Stimulated activated memory B cell treated with anti-CD40 and anti-IgM and Interleukin-4, amounts not matched to agents 10 μg/mL and 1 μg/mL and 100 μg/mL, for 72 hours (primary cell): ENCODE results near the gene TLCD1.

Source experiments
- ATAC-seq: fragments of 150-1000 bp; cut with Tn5 transposase; 2 replicates; pipeline ENCODE4 v1.10.0; 2021
- H3K27ac Mint-ChIP-seq: one replicate; pipeline ENCODE4 v1.8.0; 2022; ENCODE audit warnings: mild to moderate bottlenecking, mixed read lengths
- H3K27me3 Mint-ChIP-seq: one replicate; pipeline ENCODE4 v1.8.0; 2022; ENCODE audit warnings: mixed read lengths
- H3K36me3 Mint-ChIP-seq: one replicate; pipeline ENCODE4 v1.8.0; 2022; ENCODE audit warnings: mixed read lengths
- H3K4me1 Mint-ChIP-seq: one replicate; pipeline ENCODE4 v1.8.0; 2022; ENCODE audit warnings: mixed read lengths
- H3K4me3 Mint-ChIP-seq: one replicate; pipeline ENCODE4 v1.8.0; 2022; ENCODE audit warnings: mild to moderate bottlenecking, moderate library complexity, mixed read lengths
- H3K9me3 Mint-ChIP-seq: one replicate; pipeline ENCODE4 v1.8.0; 2022; ENCODE audit warnings: mixed read lengths

Gene TLCD1

DNA sequence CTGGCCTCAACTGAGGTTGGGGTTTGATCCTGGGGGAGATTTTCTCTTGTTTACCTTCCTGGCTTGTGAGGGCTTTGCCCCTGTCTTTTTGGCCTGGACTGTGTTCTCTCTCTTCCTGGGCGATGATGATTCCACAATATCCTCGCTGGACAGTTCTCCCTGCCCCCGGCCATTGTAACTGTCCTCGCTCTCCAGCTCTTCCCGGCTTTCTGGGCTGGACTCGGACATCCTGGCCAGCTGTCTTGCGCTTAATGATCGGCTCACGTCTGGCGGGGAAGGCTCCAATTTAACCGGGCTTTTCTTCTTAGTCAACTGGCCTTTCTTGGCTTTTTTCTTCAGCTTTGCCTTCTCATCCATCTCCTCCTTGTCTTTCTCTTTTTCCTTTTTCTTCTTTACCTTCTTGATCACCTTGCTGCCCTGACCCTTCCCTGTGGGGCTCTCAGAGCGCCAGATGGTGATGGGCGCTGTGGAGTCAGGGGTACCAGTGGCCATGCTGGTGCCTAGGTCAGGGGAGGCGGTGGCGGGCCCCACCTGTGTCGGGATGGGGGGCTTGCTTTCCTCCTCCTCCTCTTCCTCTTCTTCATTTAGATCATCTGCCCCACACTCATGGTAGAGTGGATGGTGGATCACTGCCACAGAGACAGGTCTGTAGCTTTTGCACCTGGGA lies 22.3 kb downstream of the TLCD1 start:
- ATAC-seq, result no peak
- peaks cover 8% of the 10 kb centered on the region for H3K4me1 Mint-ChIP-seq
- H3K27me3 Mint-ChIP-seq, result no peaks in the 10 kb centered on the region
- H3K27ac Mint-ChIP-seq, result peak overlapping the region; percentile 12
- peaks cover 54% of the 10 kb centered on the region for H3K36me3 Mint-ChIP-seq
- no peak overlapping the region for H3K4me3 Mint-ChIP-seq
- no peaks in the 10 kb centered on the region for H3K9me3 Mint-ChIP-seq

GRCh38 chr17:28702752-28703150 lies 23.3 kb downstream of the TLCD1 start:
- Mint-ChIP-seq H3K4me3 (no peak overlapping the region), H3K27ac (no peak overlapping the region)

GRCh38 chr17:28702026-28702751 lies 23.8 kb downstream of the TLCD1 start:
- no peaks in the 10 kb centered on the region for H3K9me3 Mint-ChIP-seq
- H3K4me1 Mint-ChIP-seq, result peaks cover 8% of the 10 kb centered on the region
- H3K4me3 Mint-ChIP-seq, result no peak overlapping the region
- H3K36me3 Mint-ChIP-seq, result peaks cover 66% of the 10 kb centered on the region
- no peak for ATAC-seq
- no peak overlapping the region for H3K27ac Mint-ChIP-seq
- H3K27me3 Mint-ChIP-seq, result no peaks in the 10 kb centered on the region

More at GRCh38 chr17:28702752-28703150, 23.3 kb downstream of the TLCD1 start:
- no peaks in the 10 kb centered on the region for H3K9me3 Mint-ChIP-seq
- no peaks in the 10 kb centered on the region for H3K27me3 Mint-ChIP-seq
- H3K4me1 Mint-ChIP-seq, result peaks cover 8% of the 10 kb centered on the region
- no peak for ATAC-seq
- peaks cover 61% of the 10 kb centered on the region for H3K36me3 Mint-ChIP-seq

DNA sequence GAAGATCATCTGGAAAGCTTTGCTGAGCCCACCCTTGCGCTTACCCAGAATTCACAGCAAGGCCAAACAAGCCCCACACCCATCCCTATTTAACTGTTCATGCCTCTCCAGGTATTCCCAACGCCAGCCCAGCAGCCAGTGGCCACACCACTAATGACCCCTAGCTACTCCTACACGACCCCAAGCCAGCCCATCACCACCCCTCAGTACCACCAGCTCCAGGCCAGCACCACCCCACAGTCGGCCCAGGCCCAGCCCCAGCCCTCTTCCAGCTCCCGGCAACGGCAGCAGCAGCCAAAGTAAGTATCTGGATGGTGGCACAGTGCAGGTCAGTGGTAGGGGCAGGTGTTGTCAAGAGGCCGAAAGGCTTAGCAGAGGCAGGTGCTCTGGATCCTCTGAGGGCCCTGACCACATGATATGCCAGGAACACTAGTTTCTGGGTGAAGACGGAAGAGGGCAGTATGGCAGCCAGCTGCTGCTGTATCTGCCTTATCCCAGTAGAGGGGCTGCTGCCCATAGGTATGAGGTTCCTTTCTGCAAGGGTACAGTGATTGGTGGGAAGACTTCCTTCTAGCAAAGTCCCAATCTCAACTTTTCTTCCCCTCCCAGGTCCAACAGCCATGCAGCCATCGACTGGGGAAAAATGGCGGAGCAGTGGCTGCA lies 25.1 kb downstream of the TLCD1 start:
- Mint-ChIP-seq H3K9me3 (no peaks in the 10 kb centered on the region), H3K4me3 (no peak overlapping the region), H3K36me3 (peaks cover 76% of the 10 kb centered on the region), H3K27me3 (no peaks in the 10 kb centered on the region), H3K4me1 (peaks cover 8% of the 10 kb centered on the region), H3K27ac (no peak overlapping the region)
- no peak for ATAC-seq

DNA sequence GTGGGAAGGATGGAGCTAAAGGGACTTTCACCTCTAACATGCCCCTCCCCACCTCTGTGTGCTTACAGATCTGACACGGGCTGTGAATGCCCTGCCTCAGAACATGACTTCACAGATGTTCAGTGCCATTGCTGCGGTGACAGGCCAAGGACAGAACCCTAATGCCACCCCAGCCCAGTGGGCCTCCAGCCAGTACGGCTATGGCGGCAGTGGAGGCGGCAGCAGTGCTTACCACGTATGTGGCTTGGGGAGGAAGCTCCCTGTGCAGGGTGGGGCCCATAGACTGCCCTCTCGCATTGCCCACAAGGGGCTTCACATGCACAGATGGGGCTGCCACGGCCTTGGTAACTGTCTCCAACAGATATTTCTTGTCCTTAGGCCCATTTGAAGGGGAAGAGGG lies 25.8 kb downstream of the TLCD1 start:
- Mint-ChIP-seq H3K4me1 (peaks cover 4% of the 10 kb centered on the region), H3K27me3 (no peaks in the 10 kb centered on the region), H3K27ac (no peak overlapping the region), H3K36me3 (peaks cover 73% of the 10 kb centered on the region), H3K9me3 (no peaks in the 10 kb centered on the region), H3K4me3 (no peak overlapping the region)
- ATAC-seq, result no peak

DNA sequence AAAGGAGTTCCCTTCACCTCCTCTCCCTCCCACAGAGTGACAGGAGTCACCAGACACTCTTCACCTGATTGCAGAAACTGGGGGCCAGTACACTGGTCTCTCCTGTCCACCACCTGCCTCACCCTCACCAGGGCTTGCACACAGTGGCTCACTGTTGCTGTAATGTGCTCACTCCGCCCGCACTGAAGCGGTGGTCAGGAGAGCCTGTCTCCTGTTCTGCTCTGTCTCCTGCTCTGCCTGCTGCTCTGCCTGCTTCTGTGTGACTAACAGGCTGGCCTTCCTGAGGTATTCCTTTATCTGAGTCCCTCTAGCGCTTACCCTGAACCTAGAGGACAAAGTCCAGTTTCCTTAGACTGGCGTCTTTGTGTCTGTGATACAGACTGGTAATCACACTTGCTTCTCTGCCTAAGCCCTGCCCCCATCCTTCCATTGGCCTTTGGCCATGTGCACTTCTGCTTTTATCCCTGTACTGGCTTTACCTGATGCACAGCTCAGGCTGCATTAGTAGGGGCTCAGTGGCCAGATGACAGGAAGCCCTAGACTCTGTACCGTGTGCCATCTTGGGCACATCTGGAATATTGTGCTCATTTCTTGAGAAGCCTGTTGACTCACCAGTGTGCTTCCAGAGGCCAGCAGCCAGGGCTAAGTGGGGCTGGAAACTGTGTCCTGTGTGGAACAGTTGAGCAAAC lies 27.6 kb downstream of the TLCD1 start:
- Mint-ChIP-seq H3K36me3 (peaks cover 79% of the 10 kb centered on the region), H3K4me3 (no peak overlapping the region), H3K4me1 (no peaks in the 10 kb centered on the region), H3K27ac (no peak overlapping the region), H3K27me3 (no peaks in the 10 kb centered on the region), H3K9me3 (no peaks in the 10 kb centered on the region)
- no peak for ATAC-seq

GRCh38 chr17:28693869-28694268 lies 32.2 kb downstream of the TLCD1 start:
- ATAC-seq, result no peak
- Mint-ChIP-seq H3K4me1 (no peaks in the 10 kb centered on the region), H3K4me3 (no peak overlapping the region), H3K27me3 (no peaks in the 10 kb centered on the region), H3K27ac (no peak overlapping the region), H3K36me3 (peaks cover 72% of the 10 kb centered on the region), H3K9me3 (no peaks in the 10 kb centered on the region)

DNA sequence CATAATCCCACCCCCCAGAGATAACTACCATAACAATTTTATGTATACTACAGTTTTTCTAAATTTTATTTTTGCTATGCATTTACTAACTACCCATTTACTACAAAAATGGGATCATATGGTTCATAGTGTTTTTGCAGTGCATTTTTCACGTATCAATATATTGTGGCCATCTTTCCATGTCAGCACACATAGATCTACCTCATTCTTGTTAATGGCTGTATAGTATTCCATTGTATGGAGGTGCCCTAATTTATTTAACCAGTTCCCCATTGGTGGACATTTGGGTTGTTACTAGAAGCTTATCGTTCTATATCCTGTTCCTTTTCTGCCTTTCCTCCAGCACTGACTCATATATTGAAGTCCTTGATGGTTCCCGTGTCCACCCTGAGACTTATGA lies 37.0 kb downstream of the TLCD1 start:
- Mint-ChIP-seq H3K27me3 (no peaks in the 10 kb centered on the region), H3K36me3 (peaks cover 72% of the 10 kb centered on the region), H3K9me3 (no peaks in the 10 kb centered on the region), H3K27ac (no peak overlapping the region), H3K4me3 (no peak overlapping the region), H3K4me1 (no peaks in the 10 kb centered on the region)
- ATAC-seq, result no peak

DNA sequence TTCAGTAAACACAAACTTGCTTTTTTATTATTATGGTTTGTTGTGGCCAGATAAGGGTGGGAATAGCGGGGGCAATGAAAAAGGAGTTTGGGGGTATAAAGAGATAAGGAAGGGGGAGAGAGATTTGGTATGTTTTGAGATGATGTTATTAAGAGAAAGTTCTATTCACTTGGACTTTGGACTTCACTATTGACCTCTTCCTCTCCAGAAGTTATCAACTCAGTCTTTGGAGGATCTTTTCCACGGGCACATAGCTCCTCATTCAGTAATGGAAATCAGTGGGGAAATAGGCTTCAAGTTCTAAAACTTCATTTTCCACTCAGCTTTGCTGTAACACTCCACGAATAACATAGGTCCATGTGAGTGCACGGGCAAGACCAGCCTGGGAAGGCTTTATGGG lies 37.6 kb downstream of the TLCD1 start:
- Mint-ChIP-seq H3K36me3 (peaks cover 71% of the 10 kb centered on the region), H3K4me3 (no peak overlapping the region), H3K4me1 (no peaks in the 10 kb centered on the region), H3K9me3 (no peaks in the 10 kb centered on the region), H3K27ac (no peak overlapping the region), H3K27me3 (no peaks in the 10 kb centered on the region)
- no peak for ATAC-seq

- ATAC-seq, result no peak
- Mint-ChIP-seq H3K9me3 (no peaks in the 10 kb centered on the region), H3K27ac (no peak overlapping the region), H3K4me3 (no peak overlapping the region), H3K4me1 (no peaks in the 10 kb centered on the region), H3K36me3 (peaks cover 88% of the 10 kb centered on the region), H3K27me3 (no peaks in the 10 kb centered on the region)
Observed at GRCh38 chr17:28686296-28686695, 39.7 kb downstream of the TLCD1 start.

DNA sequence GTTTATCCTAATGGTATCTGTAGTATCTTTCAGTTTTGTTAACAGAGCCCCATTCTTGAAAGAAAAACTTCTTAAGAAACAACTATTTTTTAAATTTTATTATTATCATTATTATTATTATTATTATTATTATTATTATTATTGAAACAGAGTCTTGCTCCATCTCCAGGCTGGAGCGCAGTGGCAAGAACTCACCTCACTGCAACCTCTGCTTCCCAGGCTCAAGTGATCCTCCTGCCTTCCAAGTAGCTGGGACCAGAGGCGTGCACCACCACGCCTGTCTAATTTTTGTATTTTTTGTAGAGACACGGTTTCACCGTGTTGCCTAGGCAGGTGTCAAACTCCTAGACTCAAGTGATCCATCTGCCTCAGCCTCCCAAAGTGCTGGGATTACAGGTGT lies 40.7 kb downstream of the TLCD1 start:
- Mint-ChIP-seq H3K9me3 (no peaks in the 10 kb centered on the region), H3K27me3 (no peaks in the 10 kb centered on the region), H3K4me1 (no peaks in the 10 kb centered on the region), H3K4me3 (no peak overlapping the region), H3K36me3 (peaks cover 85% of the 10 kb centered on the region), H3K27ac (no peak overlapping the region)
- no peak for ATAC-seq

DNA sequence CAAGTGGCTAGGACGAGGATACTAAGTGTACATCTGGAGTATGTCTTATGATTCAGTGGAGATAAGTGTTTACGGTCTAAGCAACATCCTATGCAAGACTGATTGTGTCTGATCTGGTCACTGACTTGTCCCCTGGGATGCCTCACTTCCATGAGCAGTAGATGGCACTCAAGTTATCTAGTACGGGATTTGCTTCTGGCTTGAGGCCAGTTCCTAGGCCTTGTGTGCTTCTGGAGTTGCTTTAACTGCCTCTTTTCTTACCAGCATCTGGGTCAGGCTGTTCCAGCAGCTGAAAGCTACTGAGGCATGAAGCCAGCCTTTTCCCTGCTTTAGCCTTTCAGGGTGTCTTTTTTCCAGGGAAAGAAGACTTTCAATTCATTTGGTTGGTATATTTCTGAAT lies 41.1 kb downstream of the TLCD1 start:
- Mint-ChIP-seq H3K27me3 (no peaks in the 10 kb centered on the region), H3K36me3 (peaks cover 81% of the 10 kb centered on the region), H3K4me3 (no peak overlapping the region), H3K27ac (no peak overlapping the region), H3K4me1 (no peaks in the 10 kb centered on the region), H3K9me3 (no peaks in the 10 kb centered on the region)
- no peak for ATAC-seq

DNA sequence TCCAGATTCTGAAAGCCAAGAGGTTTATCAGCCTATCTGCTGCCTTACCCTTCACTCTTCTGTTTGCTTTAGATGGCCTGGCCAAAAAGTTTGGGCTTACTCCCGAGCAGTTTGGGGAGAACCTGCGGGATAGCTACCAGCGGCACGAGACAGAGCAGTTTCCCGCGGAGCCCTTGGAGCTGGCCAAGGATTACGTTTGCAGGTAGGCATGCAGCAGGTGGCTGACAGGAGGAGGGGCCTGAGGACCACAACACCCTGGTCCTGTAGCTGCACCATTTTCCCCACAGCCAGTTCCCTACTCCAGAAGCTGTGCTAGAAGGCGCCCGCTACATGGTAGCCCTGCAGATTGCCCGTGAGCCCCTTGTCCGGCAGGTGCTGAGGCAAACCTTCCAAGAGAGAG lies 43.4 kb downstream of the TLCD1 start:
- no peak overlapping the region for H3K27ac Mint-ChIP-seq
- no peaks in the 10 kb centered on the region for H3K4me1 Mint-ChIP-seq
- no peaks in the 10 kb centered on the region for H3K9me3 Mint-ChIP-seq
- no peak overlapping the region for H3K4me3 Mint-ChIP-seq
- no peak for ATAC-seq
- peaks cover 66% of the 10 kb centered on the region for H3K36me3 Mint-ChIP-seq
- H3K27me3 Mint-ChIP-seq, result no peaks in the 10 kb centered on the region

- H3K27me3 Mint-ChIP-seq, result no peaks in the 10 kb centered on the region
- no peaks in the 10 kb centered on the region for H3K4me1 Mint-ChIP-seq
- no peak overlapping the region for H3K4me3 Mint-ChIP-seq
- no peaks in the 10 kb centered on the region for H3K9me3 Mint-ChIP-seq
- H3K36me3 Mint-ChIP-seq, result peaks cover 60% of the 10 kb centered on the region
- ATAC-seq, result no peak
- no peak overlapping the region for H3K27ac Mint-ChIP-seq
Observed at GRCh38 chr17:28675980-28676379, 50.1 kb downstream of the TLCD1 start.

- Mint-ChIP-seq H3K4me1 (no peaks in the 10 kb centered on the region), H3K36me3 (peaks cover 59% of the 10 kb centered on the region), H3K9me3 (no peaks in the 10 kb centered on the region), H3K27ac (no peak overlapping the region), H3K27me3 (no peaks in the 10 kb centered on the region), H3K4me3 (no peak overlapping the region)
- no peak for ATAC-seq
Observed at GRCh38 chr17:28675490-28675889, 50.5 kb downstream of the TLCD1 start.
